ENCODE measurements around the gene KBTBD13. TPM values are rescaled to one million over a fixed set of nuclear protein-coding genes. Genes with fewer than 3 reads are reported as not detected.

The KBTBD13 gene
- total and polyA plus RNA-seq, 12 donors: not detected

GRCh38 chr15:65105038-65105437 is 28.5 kb downstream of the KBTBD13 start:
- TF ChIP-seq POLR2A (IDR thresholded peaks at IDR 0.05): no peak
- TF ChIP-seq, protein P1, sequence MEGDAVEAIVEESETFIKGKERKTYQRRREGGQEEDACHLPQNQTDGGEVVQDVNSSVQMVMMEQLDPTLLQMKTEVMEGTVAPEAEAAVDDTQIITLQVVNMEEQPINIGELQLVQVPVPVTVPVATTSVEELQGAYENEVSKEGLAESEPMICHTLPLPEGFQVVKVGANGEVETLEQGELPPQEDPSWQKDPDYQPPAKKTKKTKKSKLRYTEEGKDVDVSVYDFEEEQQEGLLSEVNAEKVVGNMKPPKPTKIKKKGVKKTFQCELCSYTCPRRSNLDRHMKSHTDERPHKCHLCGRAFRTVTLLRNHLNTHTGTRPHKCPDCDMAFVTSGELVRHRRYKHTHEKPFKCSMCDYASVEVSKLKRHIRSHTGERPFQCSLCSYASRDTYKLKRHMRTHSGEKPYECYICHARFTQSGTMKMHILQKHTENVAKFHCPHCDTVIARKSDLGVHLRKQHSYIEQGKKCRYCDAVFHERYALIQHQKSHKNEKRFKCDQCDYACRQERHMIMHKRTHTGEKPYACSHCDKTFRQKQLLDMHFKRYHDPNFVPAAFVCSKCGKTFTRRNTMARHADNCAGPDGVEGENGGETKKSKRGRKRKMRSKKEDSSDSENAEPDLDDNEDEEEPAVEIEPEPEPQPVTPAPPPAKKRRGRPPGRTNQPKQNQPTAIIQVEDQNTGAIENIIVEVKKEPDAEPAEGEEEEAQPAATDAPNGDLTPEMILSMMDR (IDR thresholded peaks at IDR 0.05): no peak
- H3K27ac ChIP-seq: no peak overlapping the region
- WGBS, 4 donors: 90 to 94% (median 93%) methylated on average over 4 to 5 of the region's 5 CpGs
- H3K4me1 ChIP-seq (replicated peaks in 1 of 2): no peaks in the 10 kb centered on the region
- H3K4me3 ChIP-seq: no peak overlapping the region
- no peaks in the 10 kb centered on the region for H3K27me3 ChIP-seq
- H3K36me3 ChIP-seq (replicated peaks in 1 of 2): peaks cover 0 to 11% of the 10 kb centered on the region in 2 donors
- H3K9me3 ChIP-seq (replicated peaks in 1 of 3): no peaks in the 10 kb centered on the region
- intact Hi-C loops (cut with DNase I): loop anchor here in 1 of 2 donors (10.0 kb wide), 1 partner anchor 50 kb away; no protein-coding TSS in a partner anchor
- peak in 1 of 7 donors; percentile 24 for DNase-seq

- H3K36me3 ChIP-seq (replicated peaks in 1 of 2): peaks cover 0 to 11% of the 10 kb centered on the region in 2 donors
- H3K4me1 ChIP-seq (replicated peaks in 1 of 2): no peaks in the 10 kb centered on the region
- no peaks in the 10 kb centered on the region for H3K9me3 ChIP-seq (replicated peaks in 1 of 3)
- DNase-seq: peak in 1 of 7 donors; percentile 24
- H3K4me3 ChIP-seq: no peak overlapping the region
- 81 to 87% (median 85%) methylated on average over 2 to 6 of the region's 6 CpGs for WGBS, 4 donors
- H3K27me3 ChIP-seq: no peaks in the 10 kb centered on the region
- no peak overlapping the region for H3K27ac ChIP-seq
- TF ChIP-seq, protein P1 (IDR thresholded peaks at IDR 0.05): no peak
- no peak for TF ChIP-seq POLR2A (IDR thresholded peaks at IDR 0.05)
- intact Hi-C loops (cut with DNase I): loop anchor here in 1 of 2 donors (10.0 kb wide), 1 partner anchor 51 kb away; no protein-coding TSS in a partner anchor
Measured at GRCh38 chr15:65106011-65106590, 29.6 kb downstream of the KBTBD13 start.

DNA sequence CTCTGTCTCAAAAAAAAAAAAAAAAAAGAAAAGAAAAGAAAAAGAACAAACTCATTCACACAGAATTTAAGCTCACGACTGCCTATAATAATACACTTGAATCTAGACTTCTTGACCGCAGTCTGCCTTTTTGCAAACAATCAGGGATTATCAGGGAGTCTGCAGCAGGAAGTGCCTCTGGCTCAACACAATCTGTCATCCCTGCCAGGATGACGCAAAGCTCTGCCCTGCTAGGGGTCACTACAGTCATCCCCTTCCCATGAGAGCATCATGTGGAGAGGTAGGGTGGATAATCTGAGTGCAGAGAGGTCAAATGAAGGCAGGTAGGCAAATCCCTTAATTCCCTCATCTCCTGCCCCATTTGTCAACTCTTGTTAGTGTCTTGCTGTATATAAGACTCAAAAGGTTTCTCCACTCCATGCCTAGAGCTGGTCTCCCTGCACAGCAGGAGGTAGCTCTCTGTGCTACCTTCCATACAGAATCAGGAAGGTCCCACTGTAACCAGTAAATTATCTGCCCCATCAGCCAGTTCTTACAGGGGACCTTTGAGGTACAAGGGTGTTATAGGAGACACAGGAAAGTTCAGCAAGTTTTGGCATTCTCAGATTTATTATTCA is 34.2 kb downstream of the KBTBD13 start:
- Histone ChIP-seq H3K27me3 (no peaks in the 10 kb centered on the region), H3K36me3 (replicated peaks in 1 of 2) (peaks cover 0 to 46% of the 10 kb centered on the region in 2 donors), H3K4me3 (no peak overlapping the region), H3K27ac (peak overlapping the region in 1 of 5 donors; percentile 5), H3K4me1 (replicated peaks in 1 of 2) (no peaks in the 10 kb centered on the region), H3K9me3 (replicated peaks in 1 of 3) (no peaks in the 10 kb centered on the region)
- intact Hi-C loops (cut with DNase I): no loop called here
- WGBS, 4 donors: 47 to 66% (median 64%) methylated on average over 3 of the region's 3 CpGs
- TF ChIP-seq, protein P1 (IDR thresholded peaks at IDR 0.05): no peak
- no peak for TF ChIP-seq POLR2A (IDR thresholded peaks at IDR 0.05)
- peak in 1 of 7 donors; percentile 27 for DNase-seq

GRCh38 chr15:65115086-65115485 is 38.5 kb downstream of the KBTBD13 start, which contains the start of gene UBAP1L:
UBAP1L (minus strand) TSS chr15:65115200; CDS start chr15:65106215, 8,985 bp downstream.
- peaks cover 0 to 79% of the 10 kb centered on the region in 2 donors for H3K36me3 ChIP-seq (replicated peaks in 1 of 2)

More at GRCh38 chr15:65115086-65115485, 38.5 kb downstream of the KBTBD13 start, which contains the start of gene UBAP1L:
- no peak for DNase-seq
- H3K27ac ChIP-seq: no peak within 1 kb of the TSS
- no peaks in the 10 kb centered on the region for H3K4me1 ChIP-seq (replicated peaks in 1 of 2)
- TF ChIP-seq, protein P1 (IDR thresholded peaks at IDR 0.05): no peak
- no peak for TF ChIP-seq POLR2A (IDR thresholded peaks at IDR 0.05)
- no peaks in the 10 kb centered on the region for H3K27me3 ChIP-seq
- WGBS, 4 donors: 90 to 95% (median 91%) methylated on average over 2 of the region's 2 CpGs
- no peak within 1 kb of the TSS for H3K4me3 ChIP-seq
- intact Hi-C loops (cut with DNase I): no loop called here
- H3K9me3 ChIP-seq (replicated peaks in 1 of 3): no peaks in the 10 kb centered on the region
